IMR-90 (cell line): ENCODE results near the gene THAP2. TPM values are rescaled to one million over a fixed set of nuclear protein-coding genes. Genes with fewer than 3 reads are reported as not detected.

Experiments
- ATAC-seq: fragments of 200-7000 bp; cut with Tn5 transposase; 2 replicates; pipeline ENCODE4 v1.9.1; 2020; ENCODE audit warnings: low read depth, mild to moderate bottlenecking, moderate library complexity
- BruUV-seq: library from RNA; stranded (reverse); fragments of 400-500 nt; replicated peaks from 2 replicates; lab custom pipeline; 2021; lab: Mats Ljungman, UMichigan
- CTCF ChIA-PET: fragments of 300-600 bp; formaldehyde crosslinking; extraction: SDS; loops from one replicate; lab custom pipeline; 2021; ENCODE audit warnings: antibody characterized with exemption; lab: Yijun Ruan, JAX
- POLR2A ChIA-PET: fragments of 300-600 bp; sonication (Branson Sonifier 250); formaldehyde crosslinking; loops from one replicate; lab custom pipeline; 2022; ENCODE audit warnings: antibody characterized with exemption; ENCODE audit not compliant: unreplicated experiment; lab: Charles Lee
- DNase-seq: peaks from one replicate; pipeline ENCODE4 v3.0.0; 2013
- H2AFZ ChIP-seq: replicated peaks from 2 replicates; pipeline ENCODE3; 2013; ENCODE audit warnings: low read length, mild to moderate bottlenecking; ENCODE audit not compliant: poor library complexity
- H2AK5ac ChIP-seq: 2 replicates; pipeline ENCODE4 v1.6.1; 2013; ENCODE audit warnings: low read depth, low read length, inconsistent platforms
- H2AK9ac ChIP-seq: replicated peaks from 2 replicates; pipeline ENCODE3; 2013; ENCODE audit warnings: mild to moderate bottlenecking, low read depth, low read length, moderate library complexity; ENCODE audit not compliant: poor library complexity
- H2BK120ac ChIP-seq: 2 replicates; pipeline ENCODE4 v1.6.1; 2013; ENCODE audit warnings: low read depth, low read length, inconsistent platforms
- H2BK15ac ChIP-seq: 3 replicates; pipeline ENCODE4 v1.6.1; 2013; ENCODE audit warnings: low read depth, low read length, inconsistent platforms
- H2BK20ac ChIP-seq: 2 replicates; pipeline ENCODE4 v1.6.1; 2013; ENCODE audit warnings: low read depth, mild to moderate bottlenecking, inconsistent platforms, low read length, moderate library complexity
- H2BK5ac ChIP-seq: 2 replicates; pipeline ENCODE4 v1.6.1; 2013; ENCODE audit warnings: mild to moderate bottlenecking, low read depth, low read length, inconsistent platforms; ENCODE audit not compliant: poor library complexity, severe bottlenecking
- H3K14ac ChIP-seq: replicated peaks from 2 replicates; pipeline ENCODE4 v1.6.1; 2013; ENCODE audit warnings: low read depth, low read length, inconsistent platforms
- H3K18ac ChIP-seq: 2 replicates; pipeline ENCODE4 v1.6.1; 2013; ENCODE audit warnings: low read depth, low read length, control low read depth
- H3K23ac ChIP-seq: 2 replicates; pipeline ENCODE4 v1.6.1; 2013; ENCODE audit warnings: low read depth, low read length, inconsistent platforms
- H3K27ac ChIP-seq: 2 replicates; pipeline ENCODE4 v1.5.1; 2013; ENCODE audit warnings: mild to moderate bottlenecking, control low read depth, low read length; ENCODE audit not compliant: insufficient read depth
- H3K27me3 ChIP-seq: 2 replicates; pipeline ENCODE4 v1.6.1; 2013; ENCODE audit warnings: low read length; ENCODE audit not compliant: control insufficient read depth, insufficient read depth
- H3K36me3 ChIP-seq: 2 replicates; pipeline ENCODE4 v1.6.1; 2013; ENCODE audit warnings: low read length, mixed read lengths; ENCODE audit not compliant: control insufficient read depth, insufficient read depth
- H3K4ac ChIP-seq: 2 replicates; pipeline ENCODE4 v1.6.1; 2013; ENCODE audit warnings: low read depth, low read length, inconsistent platforms
- H3K4me1 ChIP-seq: 2 replicates; pipeline ENCODE4 v1.6.1; 2013; ENCODE audit warnings: low read length, mixed read lengths; ENCODE audit not compliant: control insufficient read depth, insufficient read depth
- H3K4me2 ChIP-seq: 2 replicates; pipeline ENCODE4 v1.6.1; 2013; ENCODE audit warnings: low read depth, mild to moderate bottlenecking, control low read depth, low read length, moderate library complexity
- H3K4me3 ChIP-seq: 2 replicates; pipeline ENCODE4 v1.5.1; 2013; ENCODE audit warnings: low read depth, mild to moderate bottlenecking, control low read depth, low read length, moderate library complexity; ENCODE audit not compliant: insufficient read depth
- H3K56ac ChIP-seq: 2 replicates; pipeline ENCODE4 v1.6.1; 2013; ENCODE audit warnings: low read length, inconsistent platforms; ENCODE audit not compliant: insufficient read depth; ENCODE audit errors: extremely low read depth
- H3K79me1 ChIP-seq, 2 experiments: 2 replicates each; pipeline ENCODE4 v1.6.1; 2013; ENCODE audit warnings: low read length in 2 of 2, inconsistent platforms in 1 of 2, low read depth in 1 of 2
- H3K9ac ChIP-seq: 2 replicates; pipeline ENCODE4 v1.6.1; 2013; ENCODE audit warnings: low read depth, low read length, control low read depth
- H3K9me1 ChIP-seq: 2 replicates; pipeline ENCODE4 v1.6.1; 2013; ENCODE audit warnings: low read length, inconsistent platforms; ENCODE audit not compliant: insufficient read depth
- H3K9me3 ChIP-seq: 2 replicates; pipeline ENCODE4 v1.6.1; 2013; ENCODE audit warnings: low read length; ENCODE audit not compliant: control insufficient read depth, insufficient read depth
- H4K20me1 ChIP-seq: 2 replicates; pipeline ENCODE4 v1.6.1; 2013; ENCODE audit warnings: low read length, inconsistent platforms; ENCODE audit not compliant: insufficient read depth
- H4K5ac ChIP-seq: 2 replicates; pipeline ENCODE4 v1.6.1; 2013; ENCODE audit warnings: mild to moderate bottlenecking, low read depth, low read length, control low read depth
- H4K8ac ChIP-seq, 2 experiments: 2 replicates each; pipeline ENCODE4 v1.6.1; 2013; ENCODE audit warnings: low read depth in 2 of 2, low read length in 2 of 2, control low read depth in 1 of 2, inconsistent platforms in 1 of 2
- H4K91ac ChIP-seq: 2 replicates; pipeline ENCODE4 v1.6.1; 2013; ENCODE audit warnings: low read depth, low read length, inconsistent platforms; ENCODE audit not compliant: insufficient read depth
- NFE2L2 ChIP-seq: fragments of 150-350 bp; IDR thresholded peaks from 2 replicates; pipeline ENCODE4 v1.6.1; 2016; ENCODE audit warnings: low read depth, mild to moderate bottlenecking, low read length
- RAD21 ChIP-seq: IDR thresholded peaks from 2 replicates; pipeline ENCODE4 v1.6.1; 2012; ENCODE audit warnings: low read length, improper control_type of control experiment
- RCOR1 ChIP-seq: IDR thresholded peaks from 2 replicates; pipeline ENCODE4 v1.6.1; 2012; ENCODE audit warnings: mild to moderate bottlenecking, low read length, improper control_type of control experiment; ENCODE audit not compliant: insufficient replicate concordance
- USF2 ChIP-seq: fragments of 150-350 bp; IDR thresholded peaks from 2 replicates; pipeline ENCODE4 v1.6.1; 2017; ENCODE audit warnings: mild to moderate bottlenecking, antibody characterized with exemption, low read length, low read depth
- WGBS, 2 experiments: methylation state at CpG; one replicate each; pipeline versions ENCODE4 v1.1.5 to v1.1.7; 2013; ENCODE audit warnings: missing lambda C conversion rate in 2 of 2; ENCODE audit not compliant: insufficient read length in 1 of 2; ENCODE audit errors: extremely low coverage in 2 of 2; 5-methylcytosine and 5-hydroxymethylcytosine counted together
- dilution Hi-C: fragments of 300-500 bp; cut with HindIII; formaldehyde crosslinking; loops from one replicate; pipeline ENCODE4 v1.14.3; 2018; ENCODE audit warnings: low sequenced_read_pairs; ENCODE audit not compliant: unreplicated experiment
- in situ Hi-C: fragments of 300-500 bp; cut with MboI; formaldehyde crosslinking; loops from 3 replicates; pipeline ENCODE4 v1.14.3; 2019; ENCODE audit warnings: low sequenced_read_pairs, inconsistent platforms, mixed read lengths
- intact Hi-C: fragments of 100-400 bp; cut with micrococcal nuclease; formaldehyde crosslinking; loops from 2 replicates; pipeline ENCODE4 v1.10.0; 2022
- polyA plus RNA-seq, 3 experiments: library from polyadenylated mRNA; depleted of rRNA; stranded (reverse); fragments of >200 nt; gene quantifications; 2 replicates each; pipeline ENCODE4 v1.2.3, GENCODE V29; 2012; ENCODE audit warnings: low replicate concordance in 1 of 3
- total RNA-seq: library from RNA; depleted of rRNA; stranded (reverse); fragments of >200 nt; gene quantifications from 2 replicates; pipeline ENCODE4 v1.2.3, GENCODE V29; 2012
- TF ChIP-seq, protein P1 (sequence below): conservative IDR thresholded peaks from 2 replicates; pipeline ENCODE4 v1.5.1; 2012; ENCODE audit warnings: mild to moderate bottlenecking, low read depth, low read length, improper control_type of control experiment
- TF ChIP-seq, protein P2 (sequence below): fragments of 150-350 bp; IDR thresholded peaks from 2 replicates; pipeline ENCODE4 v1.6.1; 2016; ENCODE audit warnings: low read depth, mild to moderate bottlenecking, low read length, moderate library complexity, borderline replicate concordance

The THAP2 gene
- total and polyA plus RNA-seq, 2 of the 4 experiments (the other 2 are of a cell fraction), result 1.4 to 2.5 TPM

DNA sequence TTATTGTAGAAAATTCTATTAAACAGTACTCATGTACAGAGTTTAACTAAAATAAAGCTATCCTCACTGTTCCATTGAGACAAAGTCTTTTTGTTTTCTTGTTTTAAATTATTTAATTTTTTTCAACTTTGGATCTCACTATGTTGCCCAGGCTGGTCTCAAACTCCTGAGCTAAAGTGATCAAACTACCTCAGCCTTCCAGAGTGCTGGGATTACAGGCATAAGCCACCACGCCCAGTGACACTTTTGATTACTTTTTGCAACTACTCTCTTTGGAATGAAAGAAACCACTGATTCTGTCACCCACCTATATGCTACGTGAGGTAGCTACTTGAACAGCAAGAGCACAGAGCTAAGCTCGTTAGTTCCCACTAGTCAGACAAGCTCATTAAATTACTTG is 17.6 kb upstream of the THAP2 start:
- Histone ChIP-seq H3K27me3 (no peaks in the 10 kb centered on the region), H3K18ac (no peak overlapping the region), H3K9ac (no peak overlapping the region), H2BK120ac (no peak overlapping the region), H3K4me3 (no peak overlapping the region), H3K56ac (no peak overlapping the region), H3K14ac (no peak overlapping the region), H3K27ac (no peak overlapping the region), H4K8ac (no peak overlapping the region), H2AK9ac (no peak overlapping the region), H2AFZ (no peak overlapping the region), H4K20me1 (peaks cover 37% of the 10 kb centered on the region), H3K79me1 (peaks cover 11 to 23% of the 10 kb centered on the region in 2 experiments), H3K23ac (no peak overlapping the region), H3K9me3 (no peaks in the 10 kb centered on the region), H2BK5ac (no peak overlapping the region), H2BK15ac (no peak overlapping the region), H4K91ac (no peak overlapping the region), H3K9me1 (no peaks in the 10 kb centered on the region), H3K4me2 (no peak overlapping the region), H3K4me1 (no peaks in the 10 kb centered on the region), H2AK5ac (no peak overlapping the region), H3K36me3 (peaks cover 48% of the 10 kb centered on the region), H3K4ac (no peak overlapping the region), H4K5ac (no peak overlapping the region), H2BK20ac (no peak overlapping the region)
- in situ Hi-C loops (no loop called here), intact Hi-C loops (loop anchor here (5.0 kb wide), 1 partner anchor 34 kb away; no protein-coding TSS in a partner anchor), dilution Hi-C loops (no loop called here)
- DNase-seq (no peak), ATAC-seq (no peak)
- TF ChIP-seq, protein P1, sequence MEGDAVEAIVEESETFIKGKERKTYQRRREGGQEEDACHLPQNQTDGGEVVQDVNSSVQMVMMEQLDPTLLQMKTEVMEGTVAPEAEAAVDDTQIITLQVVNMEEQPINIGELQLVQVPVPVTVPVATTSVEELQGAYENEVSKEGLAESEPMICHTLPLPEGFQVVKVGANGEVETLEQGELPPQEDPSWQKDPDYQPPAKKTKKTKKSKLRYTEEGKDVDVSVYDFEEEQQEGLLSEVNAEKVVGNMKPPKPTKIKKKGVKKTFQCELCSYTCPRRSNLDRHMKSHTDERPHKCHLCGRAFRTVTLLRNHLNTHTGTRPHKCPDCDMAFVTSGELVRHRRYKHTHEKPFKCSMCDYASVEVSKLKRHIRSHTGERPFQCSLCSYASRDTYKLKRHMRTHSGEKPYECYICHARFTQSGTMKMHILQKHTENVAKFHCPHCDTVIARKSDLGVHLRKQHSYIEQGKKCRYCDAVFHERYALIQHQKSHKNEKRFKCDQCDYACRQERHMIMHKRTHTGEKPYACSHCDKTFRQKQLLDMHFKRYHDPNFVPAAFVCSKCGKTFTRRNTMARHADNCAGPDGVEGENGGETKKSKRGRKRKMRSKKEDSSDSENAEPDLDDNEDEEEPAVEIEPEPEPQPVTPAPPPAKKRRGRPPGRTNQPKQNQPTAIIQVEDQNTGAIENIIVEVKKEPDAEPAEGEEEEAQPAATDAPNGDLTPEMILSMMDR, result no peak
- no peak for TF ChIP-seq RCOR1
- no peak for TF ChIP-seq NFE2L2
- TF ChIP-seq USF2, result no peak
- TF ChIP-seq, protein P2, sequence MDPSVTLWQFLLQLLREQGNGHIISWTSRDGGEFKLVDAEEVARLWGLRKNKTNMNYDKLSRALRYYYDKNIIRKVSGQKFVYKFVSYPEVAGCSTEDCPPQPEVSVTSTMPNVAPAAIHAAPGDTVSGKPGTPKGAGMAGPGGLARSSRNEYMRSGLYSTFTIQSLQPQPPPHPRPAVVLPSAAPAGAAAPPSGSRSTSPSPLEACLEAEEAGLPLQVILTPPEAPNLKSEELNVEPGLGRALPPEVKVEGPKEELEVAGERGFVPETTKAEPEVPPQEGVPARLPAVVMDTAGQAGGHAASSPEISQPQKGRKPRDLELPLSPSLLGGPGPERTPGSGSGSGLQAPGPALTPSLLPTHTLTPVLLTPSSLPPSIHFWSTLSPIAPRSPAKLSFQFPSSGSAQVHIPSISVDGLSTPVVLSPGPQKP, result no peak
- no peak for TF ChIP-seq RAD21
- 83% methylated on average over 1 of the region's 3 CpGs; no CpG with 5 or more reads in 1 of the 2 experiments for WGBS, 2 experiments
- no TSS peak for BruUV-seq
- ChIA-PET POLR2A (no interaction called here), CTCF (interaction anchor here (2.1 kb wide), 1 partner anchor 10 kb away, joined by 7 read pairs; no protein-coding TSS in a partner anchor)
